HG02588 (cell line): ENCODE measurements around the gene ZDHHC19.
A peak's percentile ranks its signal among the peaks of the same experiment; 100 is the strongest.
"Not testable (repeated sequence)": the region's sequence is repeated elsewhere in the genome, so short reads cannot be mapped to it uniquely, and the experiment has no call there.

Experiments
- ATAC-seq: cut with Tn5 transposase; IDR thresholded peaks from one replicate; pipeline ENCODE4 v1.9.1; 2021; ENCODE audit warnings: mild to moderate bottlenecking, moderate library complexity; ENCODE audit not compliant: unreplicated experiment

ZDHHC19 gene

GRCh38 chr3:196205442-196206205 is 5.6 kb downstream of the ZDHHC19 start:
- ATAC-seq, result not testable (repeated sequence)

GRCh38 chr3:196203846-196204245 is 7.4 kb downstream of the ZDHHC19 start:
- ATAC-seq, result no peak

GRCh38 chr3:196202516-196202970 is 8.7 kb downstream of the ZDHHC19 start:
- ATAC-seq, result peak; percentile 52

- no peak for ATAC-seq
These were observed 12.1 kb downstream of the ZDHHC19 start for GRCh38 chr3:196198771-196199753.

GRCh38 chr3:196198081-196198675 is 13.0 kb downstream of the ZDHHC19 start:
- ATAC-seq, result no peak

- ATAC-seq, result no peak
These were observed 13.7 kb downstream of the ZDHHC19 start for GRCh38 chr3:196197524-196197923.

- no peak for ATAC-seq
These were observed 15.4 kb downstream of the ZDHHC19 start for GRCh38 chr3:196195664-196196265.

- no peak for ATAC-seq
These were observed 16.7 kb downstream of the ZDHHC19 start for GRCh38 chr3:196194542-196194915.

- no peak for ATAC-seq
These were observed 17.3 kb downstream of the ZDHHC19 start for GRCh38 chr3:196193736-196194541.

GRCh38 chr3:196193133-196193735 is 18.0 kb downstream of the ZDHHC19 start:
- ATAC-seq, result no peak

- no peak for ATAC-seq
These were observed 18.6 kb downstream of the ZDHHC19 start for GRCh38 chr3:196192524-196193051.

GRCh38 chr3:196192036-196192523 is 19.1 kb downstream of the ZDHHC19 start:
- ATAC-seq, result peak; percentile 44

- ATAC-seq, result no peak
These were observed 21.4 kb downstream of the ZDHHC19 start for GRCh38 chr3:196189566-196190347.

GRCh38 chr3:196186651-196187573 is 24.3 kb downstream of the ZDHHC19 start:
- ATAC-seq, result no peak

- ATAC-seq, result no peak
These were observed 26.3 kb downstream of the ZDHHC19 start for GRCh38 chr3:196184881-196185280.

GRCh38 chr3:196184169-196184432 is 27.1 kb downstream of the ZDHHC19 start:
- ATAC-seq, result not testable (repeated sequence)

GRCh38 chr3:196181127-196181546 is 30.1 kb downstream of the ZDHHC19 start:
- ATAC-seq, result no peak

- no peak for ATAC-seq
These were observed 30.9 kb downstream of the ZDHHC19 start for GRCh38 chr3:196180346-196180745.
